GM21515 (cell line): ENCODE results near the gene PDLIM4.

ENCODE experiments used
- ATAC-seq: cut with Tn5 transposase; IDR thresholded peaks from one replicate; pipeline ENCODE4 v1.9.1; 2021; ENCODE audit not compliant: unreplicated experiment

PDLIM4 gene

DNA sequence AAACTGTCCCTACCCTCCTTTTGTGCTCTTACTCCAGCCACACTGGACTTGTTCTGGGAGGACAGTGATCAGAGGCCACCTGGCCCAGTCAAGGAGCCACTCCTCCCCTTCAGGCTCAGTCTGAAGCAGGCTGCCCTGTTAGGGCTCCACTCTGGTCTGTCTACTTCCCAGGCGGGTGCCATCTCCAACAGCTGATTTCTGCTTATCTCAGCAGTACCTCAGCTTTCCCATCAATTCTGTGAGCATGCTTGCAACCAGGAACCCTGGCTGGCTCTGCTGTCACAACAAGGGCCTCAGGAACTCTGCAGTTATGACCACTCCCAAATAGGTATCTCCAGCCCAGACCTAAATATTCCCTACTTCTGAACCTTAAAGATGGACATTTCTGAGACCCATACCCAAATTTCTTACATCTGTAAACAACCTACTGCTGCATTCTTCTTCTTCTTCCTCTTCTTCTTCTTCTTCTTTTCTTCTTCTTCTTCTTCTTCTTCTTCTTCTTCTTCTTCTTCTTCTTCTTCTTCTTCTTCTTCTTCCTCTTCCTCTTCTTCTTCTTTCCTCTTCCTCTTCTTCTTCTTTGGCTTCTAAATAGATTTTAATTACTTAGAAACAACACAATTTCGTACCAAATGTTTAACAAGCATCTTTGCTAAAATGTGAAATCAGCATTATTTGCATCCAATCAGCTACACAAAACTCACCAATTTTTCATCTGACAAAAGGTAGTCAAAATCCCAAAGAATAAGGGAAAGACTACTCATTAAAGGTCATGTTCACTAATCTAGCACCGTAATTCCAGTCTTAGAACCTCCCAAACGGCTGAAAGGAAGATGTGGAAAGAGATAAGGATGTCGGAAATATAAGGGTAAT, 23.1 kb downstream of the PDLIM4 start:
- no peak for ATAC-seq

DNA sequence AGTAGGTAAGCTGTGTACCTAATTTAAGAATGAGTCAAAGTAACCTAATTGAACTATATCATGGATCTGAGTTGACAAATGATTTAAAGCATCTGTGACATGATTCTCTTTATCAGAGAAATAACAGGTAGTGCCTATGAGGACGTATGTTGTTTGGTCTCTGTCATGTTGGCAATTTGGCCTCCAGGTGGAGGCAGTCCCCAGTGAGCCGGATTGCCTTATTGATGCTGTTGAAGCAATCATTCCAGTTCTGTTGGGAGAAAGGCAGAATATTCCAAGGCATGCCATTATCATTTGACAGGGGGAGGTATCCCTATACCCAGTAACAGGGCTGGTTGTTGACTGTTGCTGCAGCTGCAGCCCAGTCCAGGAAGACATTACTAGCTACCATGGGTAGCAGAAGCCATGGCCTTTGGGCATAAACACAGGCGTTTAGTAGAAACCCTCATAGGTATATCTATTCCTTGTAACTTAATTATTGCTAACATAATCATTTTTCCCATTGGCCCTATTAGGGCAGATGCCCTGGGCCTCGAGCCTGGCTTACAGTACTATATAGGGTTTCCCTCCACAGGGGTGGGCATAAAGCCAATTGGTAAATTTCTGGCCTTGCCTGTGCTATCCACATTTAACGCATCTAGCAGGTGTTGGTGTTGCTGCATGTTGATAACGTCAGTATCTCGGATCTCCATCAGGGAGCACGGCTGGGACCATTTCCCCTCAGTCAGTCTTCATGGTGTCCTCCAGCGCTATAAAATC, 24.5 kb downstream of the PDLIM4 start:
- ATAC-seq: no peak

DNA sequence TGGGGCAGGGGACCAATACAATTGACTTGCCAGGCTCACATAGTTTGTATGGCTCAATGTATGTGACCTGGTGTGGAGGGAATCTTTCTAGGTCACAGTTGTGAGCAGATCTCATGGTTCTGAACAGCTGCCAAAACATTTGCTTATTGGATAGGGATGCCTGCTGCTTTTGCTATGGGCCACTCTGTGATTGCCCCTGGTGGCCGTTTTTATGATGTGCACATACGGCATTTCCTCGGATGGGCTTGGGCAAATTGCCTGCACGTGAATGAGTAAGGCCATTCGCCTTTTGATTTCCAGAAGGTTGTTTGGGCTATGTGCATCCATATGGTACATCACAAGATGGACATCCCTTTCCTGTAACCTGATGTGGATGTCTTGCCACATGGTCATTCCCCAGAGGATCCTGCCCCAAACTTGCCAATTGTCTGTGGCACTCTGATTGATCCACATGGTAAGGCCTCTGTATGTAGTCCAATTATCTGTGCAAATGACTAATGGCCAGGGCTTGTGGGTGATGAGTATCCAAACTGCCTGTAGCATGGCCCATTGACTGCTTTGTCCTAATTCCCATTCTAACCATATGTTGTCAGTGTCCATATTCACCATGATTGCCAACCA, 26.0 kb downstream of the PDLIM4 start:
- no peak for ATAC-seq

DNA sequence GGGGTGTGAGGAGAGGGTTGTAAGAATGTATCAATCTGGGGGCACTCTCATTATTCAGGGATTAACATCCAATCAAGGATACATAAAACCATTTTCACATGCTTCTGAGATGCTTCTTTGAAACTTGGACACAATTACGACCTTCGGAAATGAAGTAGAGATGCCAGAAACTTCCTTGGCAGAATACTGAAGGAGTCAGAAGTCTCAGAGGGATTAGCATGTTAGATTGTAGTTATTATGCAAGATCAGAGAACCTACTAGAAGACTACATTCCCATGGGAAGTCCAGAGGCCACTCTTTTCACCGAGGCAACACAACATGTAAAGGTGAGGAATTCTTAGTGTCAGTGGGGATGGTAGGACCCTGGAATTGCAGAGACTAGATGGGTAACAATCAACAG, 31.6 kb downstream of the PDLIM4 start:
- ATAC-seq: no peak

DNA sequence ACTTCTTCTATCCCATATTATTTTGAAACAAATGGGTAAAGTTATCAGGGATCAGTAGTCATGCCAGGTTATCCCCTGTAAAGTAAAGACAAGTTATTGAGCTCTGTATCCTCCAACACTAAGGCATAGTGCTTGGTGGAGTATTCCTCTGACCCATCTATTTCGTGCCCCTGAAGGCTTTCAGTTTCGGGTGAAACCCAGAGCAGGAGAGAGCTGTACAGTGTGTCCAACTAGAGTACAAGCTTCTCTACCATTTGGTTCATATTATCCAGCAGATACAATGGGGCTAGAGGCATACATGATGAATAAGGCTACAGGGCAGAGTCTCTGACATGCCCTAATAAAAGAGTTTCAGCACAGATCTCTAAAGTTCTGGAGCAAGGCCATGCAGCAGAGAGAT, 33.5 kb downstream of the PDLIM4 start:
- no peak for ATAC-seq

DNA sequence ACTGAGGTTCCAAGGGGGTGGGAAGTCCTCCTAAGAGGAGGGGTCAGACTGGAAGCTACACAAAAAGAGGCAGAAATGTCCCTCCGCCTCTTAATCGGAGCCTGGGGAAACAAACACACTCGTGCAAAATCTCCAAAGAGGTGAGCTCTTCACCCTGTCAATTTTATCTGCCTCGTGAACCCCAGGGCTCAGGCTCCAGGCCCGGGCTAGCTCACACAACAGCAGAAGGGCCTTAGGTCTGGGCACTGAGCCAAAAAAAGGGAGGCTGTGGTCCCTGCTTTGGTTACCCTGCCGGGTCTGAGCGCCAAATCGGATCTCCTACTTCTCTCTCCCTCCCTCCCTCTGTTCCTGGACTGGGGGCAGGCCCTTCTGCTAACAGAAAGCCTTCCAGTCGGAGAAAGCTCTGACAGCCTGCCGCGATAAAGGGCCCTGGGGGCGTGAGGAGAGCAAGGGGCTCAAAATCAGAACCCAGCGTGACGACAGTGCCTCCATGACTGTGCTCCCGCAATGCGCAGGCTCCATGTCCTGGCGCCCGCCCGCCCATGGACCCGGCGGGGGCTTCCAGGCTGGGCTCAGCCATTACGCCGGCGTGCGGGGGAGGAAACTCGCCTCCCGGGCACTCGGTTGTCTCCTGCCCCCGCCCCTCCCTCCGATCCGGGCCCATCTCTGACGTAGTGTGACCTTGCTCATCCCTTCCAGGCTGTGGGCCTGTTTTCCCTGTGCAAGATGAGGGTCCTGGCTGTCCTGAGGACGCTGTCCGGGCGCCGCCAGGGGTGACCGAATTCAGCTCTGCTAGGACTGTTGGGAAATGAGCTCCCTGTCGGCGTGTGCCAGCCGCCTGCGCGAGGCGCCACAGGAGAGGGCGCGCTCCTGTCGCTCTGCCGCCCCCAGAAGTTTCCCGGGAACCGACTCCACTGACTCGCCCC, 35.8 kb downstream of the PDLIM4 start:
- ATAC-seq: peak; percentile 36

DNA sequence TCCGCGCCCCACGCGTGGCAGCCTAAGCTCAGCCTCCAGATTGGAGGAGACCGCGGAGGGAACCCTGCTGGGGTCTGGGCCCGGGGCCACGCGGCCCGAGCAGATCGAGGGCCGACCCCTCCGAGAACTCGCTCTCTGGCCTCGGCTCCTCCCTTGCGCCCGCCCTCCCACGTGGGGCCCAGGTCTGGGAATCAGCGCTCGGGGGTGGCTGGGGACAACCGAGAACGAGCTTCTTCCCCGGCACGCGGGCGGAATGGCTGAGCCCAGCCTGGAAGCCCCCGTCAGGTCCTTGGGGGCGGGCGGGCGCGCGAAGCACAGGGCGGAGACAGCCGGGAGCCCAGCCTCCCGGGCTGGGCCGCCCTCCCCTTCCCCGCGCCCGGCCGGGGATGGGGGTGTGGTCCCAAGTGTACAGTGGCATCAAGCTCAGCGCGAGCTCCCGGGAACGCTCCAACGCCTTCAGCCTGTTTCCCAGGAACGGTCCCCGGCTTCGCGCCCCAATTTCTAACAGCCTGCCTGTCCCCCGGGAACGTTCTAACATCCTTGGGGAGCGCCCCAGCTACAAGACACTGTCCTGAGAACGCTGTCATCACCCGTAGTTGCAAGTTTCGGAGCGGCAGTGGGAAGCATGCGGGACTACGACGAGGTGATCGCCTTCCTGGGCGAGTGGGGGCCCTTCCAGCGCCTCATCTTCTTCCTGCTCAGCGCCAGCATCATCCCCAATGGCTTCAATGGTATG, 36.7 kb downstream of the PDLIM4 start, which contains the start of gene SLC22A4:
Gene SLC22A4, plus strand, starts transcription at position 403 of the 736 bp plus-strand sequence. Its CDS starts 223 bp downstream, at position 626.
- ATAC-seq: peak; percentile 65

DNA sequence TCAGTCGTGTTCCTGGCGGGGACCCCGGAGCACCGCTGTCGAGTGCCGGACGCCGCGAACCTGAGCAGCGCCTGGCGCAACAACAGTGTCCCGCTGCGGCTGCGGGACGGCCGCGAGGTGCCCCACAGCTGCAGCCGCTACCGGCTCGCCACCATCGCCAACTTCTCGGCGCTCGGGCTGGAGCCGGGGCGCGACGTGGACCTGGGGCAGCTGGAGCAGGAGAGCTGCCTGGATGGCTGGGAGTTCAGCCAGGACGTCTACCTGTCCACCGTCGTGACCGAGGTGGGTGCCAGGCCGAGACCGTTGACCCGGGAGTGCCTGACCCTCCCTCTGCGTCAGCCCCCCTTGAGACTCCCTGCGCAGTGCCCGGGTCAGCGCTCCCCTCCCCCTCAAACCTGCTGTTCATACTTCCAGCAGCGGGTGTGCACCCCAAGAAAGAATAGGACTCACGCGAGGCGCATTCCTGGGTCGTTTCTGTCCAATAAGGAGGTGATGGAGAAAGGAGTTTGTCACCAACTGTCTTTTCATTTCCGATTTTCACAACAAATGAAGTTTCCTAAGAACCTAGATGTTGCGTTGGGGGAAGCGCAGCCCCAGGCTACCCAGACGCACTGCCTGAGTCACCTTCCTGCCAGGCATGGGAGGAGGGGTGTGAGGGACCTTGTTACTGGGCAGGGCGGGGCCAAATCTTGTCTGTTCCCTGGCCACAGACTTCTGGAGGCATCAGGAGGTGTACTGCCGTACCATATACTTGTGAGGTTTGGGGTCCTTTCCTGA, 37.4 kb downstream of the PDLIM4 start:
- ATAC-seq: no peak

DNA sequence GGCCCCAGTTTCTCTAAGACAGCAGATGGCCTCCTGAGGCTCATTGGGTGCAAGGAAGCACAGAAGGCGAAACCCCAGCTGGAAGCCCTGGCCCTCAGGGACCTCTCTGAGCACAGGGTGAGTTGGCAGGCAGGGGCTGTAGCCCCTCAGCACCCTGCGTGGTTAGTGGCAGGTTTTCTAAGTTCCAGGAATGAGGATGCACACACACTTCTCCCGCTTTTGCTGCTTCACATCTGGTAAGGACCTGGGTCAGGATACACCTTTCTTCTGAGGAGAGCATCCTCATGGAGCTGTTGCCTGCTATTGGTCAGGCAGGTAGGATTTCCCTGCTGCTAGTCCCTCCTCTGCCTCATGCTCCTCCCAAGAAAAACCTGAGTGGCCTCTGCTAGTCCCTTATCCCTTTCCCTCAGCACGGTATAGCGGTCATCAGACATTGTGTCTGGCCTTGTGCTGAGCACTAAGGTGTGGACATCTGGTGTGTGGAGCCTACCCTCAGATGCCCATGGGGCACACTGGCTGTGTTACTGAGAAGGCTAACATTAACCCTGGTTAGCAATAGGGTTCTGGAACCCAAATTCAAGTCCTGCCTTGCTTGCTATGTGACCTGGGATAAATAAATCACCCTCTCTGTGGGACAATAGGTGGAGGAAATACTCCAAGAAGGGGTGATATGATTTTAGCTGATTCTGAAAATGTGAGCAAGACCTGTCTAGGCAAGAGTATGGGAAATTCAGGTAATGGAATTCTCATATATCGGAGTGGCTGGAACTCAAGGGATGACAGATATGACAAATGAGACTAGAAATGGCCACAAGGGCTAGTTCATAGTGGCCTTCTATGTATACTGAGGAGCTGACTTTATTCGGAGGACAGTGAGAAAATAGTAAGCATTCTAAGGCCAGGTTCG, 38.3 kb downstream of the PDLIM4 start:
- ATAC-seq: no peak

DNA sequence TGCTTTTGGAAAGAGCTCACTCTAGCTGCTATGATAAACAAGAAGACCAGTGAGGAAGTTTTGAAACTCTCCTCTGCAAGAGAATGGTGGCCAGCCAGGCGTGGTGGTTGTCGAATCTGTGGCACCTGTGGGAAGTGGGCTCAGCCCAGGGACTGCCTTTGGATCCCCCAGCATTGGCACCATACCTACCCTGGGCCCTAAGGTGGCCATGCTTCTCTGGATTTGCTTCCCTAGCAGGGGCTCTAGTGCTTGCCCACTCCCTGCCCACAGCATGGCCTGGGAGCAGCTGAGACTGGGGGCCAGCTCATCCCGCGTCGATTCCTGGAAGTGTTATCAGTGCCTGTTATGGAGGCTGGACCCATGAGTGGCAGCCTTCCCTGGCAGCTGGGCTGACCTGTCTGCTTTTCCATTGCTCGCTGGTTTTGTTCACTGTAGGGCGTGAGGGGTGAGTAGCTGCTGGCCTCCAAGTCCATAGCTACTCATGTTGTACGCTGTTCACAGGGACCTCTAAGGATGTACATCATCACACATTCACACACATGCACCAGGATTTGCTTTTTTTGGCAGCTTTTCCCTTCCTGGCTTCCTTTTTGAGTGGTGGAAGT, 39.0 kb downstream of the PDLIM4 start:
- no peak for ATAC-seq

DNA sequence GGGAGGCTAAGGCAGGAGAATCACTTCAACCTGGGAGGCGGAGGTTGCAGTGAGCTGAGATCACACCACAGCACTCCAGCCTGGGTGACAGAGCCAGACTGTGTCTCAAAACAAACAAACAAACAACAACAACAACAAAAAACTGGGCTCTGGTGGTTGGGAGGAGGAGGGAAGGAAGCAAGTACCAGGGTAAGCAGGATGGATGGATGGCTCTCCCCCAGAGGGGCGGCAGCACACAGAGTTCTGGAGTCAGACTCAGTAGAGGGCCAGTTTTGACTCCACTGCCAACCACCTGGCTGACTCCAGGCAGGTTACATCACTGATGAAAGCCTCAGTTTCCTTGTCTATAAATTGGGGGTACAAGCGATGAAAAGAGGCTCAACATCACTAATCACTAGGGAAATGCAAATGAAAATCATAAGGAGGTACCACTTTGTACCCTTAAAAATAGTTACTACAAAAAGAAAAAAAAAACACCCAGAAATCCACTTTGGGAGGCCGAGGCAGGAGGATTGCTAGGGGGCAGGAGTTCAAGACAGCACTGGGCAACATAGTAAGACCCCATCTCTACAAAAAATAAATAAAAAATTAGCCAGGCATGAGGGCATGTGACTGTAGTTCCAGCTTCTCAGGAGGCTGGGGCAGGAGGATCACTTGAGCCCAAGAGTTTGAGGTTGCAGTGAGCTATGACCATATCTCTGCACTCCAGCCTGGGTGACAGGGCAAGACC, 39.9 kb downstream of the PDLIM4 start:
- ATAC-seq: no peak

DNA sequence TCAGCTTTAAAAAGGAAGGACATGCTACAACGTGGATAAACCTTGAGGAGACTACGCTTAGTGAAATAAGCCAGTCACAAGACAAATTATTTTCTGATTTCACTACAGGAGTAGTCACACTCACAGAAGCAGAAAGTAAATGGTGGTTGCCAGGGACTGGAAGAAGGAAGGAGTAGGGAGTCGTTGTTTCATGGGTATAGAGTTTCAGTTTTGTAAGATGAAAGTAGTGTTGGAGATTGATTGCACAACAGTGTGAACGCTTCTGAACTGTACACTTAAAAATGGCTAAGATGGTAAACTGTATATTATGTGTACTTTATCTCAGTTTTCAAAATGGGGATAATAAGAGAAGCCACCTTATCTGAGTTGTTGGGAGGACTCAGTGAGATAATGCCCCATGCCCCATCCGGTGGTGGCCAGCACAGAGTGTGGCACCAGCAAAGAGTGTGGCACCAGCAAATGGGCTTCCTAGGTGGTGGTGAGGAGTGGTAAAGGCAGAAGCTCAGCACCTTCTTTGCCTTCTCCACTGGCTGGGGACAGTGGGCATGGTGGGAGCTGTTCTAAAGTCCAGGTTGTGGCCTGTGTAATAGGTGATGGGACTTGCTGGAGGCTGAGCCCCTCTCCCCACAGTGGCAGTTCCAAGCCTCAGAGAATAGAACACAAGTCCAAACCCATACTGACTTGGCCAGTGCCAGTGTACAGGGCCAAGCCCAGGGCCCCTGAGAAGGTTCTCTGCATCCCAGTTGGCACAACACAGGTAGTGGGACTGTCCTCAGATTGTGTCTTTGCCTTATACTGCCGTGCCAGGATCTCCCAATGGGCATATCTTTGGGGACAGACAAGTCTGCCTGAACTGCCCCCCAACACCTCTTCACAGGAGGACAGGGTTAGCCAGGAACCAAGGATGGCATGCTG, 41.1 kb downstream of the PDLIM4 start:
- ATAC-seq: no peak

DNA sequence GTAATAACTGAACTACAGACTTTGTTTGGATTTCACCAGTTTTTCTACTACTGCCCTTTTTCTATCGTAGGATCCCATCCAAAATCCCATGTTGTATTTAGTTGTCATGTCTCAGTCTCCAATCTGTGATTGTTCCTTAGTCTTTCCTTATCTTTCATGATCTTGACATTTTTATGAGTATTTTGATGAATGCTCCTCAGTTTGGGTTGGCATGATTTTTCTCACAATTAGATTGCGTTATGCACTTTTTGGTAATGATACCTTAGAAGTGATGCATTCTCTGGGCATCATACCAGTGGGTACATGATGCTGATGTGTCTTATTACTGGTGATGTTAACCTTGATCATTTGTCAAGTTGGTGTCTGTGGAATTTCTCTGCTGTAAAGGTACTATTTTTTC, 42.4 kb downstream of the PDLIM4 start:
- no peak for ATAC-seq

DNA sequence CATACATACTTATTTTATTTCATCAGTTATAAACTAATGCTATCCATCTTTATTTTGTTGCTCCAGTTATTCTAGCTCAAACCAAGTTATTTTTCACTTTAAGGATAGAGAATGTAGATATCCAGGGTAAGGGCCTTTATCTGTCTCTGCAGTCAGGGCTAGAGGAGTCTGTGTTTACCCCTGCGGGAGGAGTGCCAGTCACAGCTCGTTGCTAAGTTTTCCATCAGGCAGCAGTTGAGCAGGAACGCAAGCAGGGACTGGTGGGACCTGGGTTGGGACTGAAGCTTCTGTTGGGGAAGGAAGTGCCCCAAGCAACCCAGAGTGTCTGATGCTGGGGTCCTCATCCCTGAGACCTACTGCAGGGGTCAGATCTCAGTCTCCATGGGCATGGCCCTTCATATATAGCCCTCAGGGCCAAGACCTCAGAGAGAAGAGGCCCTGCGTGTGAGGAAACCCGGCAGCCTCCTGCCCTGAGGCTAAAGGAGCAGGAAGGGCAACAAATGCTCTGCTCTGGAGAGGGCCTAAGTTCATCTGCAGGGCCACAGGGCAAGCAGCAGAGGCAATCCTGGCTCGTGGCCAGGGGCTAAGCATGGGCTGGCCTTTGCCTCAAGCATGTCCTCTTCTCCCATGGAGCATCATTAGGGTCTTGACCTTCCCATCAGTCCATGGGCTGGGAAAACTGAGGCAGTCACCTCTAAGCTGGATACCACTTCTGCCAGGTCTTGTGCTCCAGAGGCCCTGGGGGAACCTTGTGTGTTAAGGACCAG, 43.3 kb downstream of the PDLIM4 start:
- ATAC-seq: no peak
